22Rv1 (cell line): ENCODE results near the gene ENKUR.

ENCODE experiments used
- H3K27ac ChIP-seq: fragments of 450-650 bp; 2 replicates; pipeline ENCODE4 v1.5.1; 2017
- ZFX ChIP-seq: fragments of 450-650 bp; IDR thresholded peaks from 2 replicates; pipeline ENCODE4 v1.6.1; 2017; ENCODE audit warnings: antibody characterized with exemption, borderline replicate concordance
- TF ChIP-seq, protein P1 (sequence below): fragments of 450-650 bp; IDR thresholded peaks from 2 replicates; pipeline ENCODE4 v1.5.1; 2017; ENCODE audit warnings: mild to moderate bottlenecking

The ENKUR gene

DNA sequence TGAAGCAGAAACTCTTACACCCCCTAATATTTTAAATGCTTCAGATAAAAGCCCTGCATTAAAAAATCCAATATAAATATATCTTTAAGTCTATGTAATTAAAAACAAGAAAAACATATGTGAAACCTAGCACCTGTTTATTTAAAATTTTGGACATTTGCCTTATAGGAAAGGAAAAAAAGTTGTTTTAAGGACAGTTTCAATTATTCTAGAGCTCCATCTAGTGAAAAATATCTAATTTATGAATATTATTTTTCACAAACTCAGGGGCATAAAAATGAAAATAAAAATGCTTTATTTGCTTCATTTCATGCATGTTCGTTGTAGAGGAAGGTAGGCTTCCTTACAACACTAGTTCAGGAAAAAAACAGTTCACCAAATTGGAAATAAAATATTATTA, 26.1 kb downstream of the ENKUR start:
- H3K27ac ChIP-seq = no peak overlapping the region
- TF ChIP-seq, protein P1, sequence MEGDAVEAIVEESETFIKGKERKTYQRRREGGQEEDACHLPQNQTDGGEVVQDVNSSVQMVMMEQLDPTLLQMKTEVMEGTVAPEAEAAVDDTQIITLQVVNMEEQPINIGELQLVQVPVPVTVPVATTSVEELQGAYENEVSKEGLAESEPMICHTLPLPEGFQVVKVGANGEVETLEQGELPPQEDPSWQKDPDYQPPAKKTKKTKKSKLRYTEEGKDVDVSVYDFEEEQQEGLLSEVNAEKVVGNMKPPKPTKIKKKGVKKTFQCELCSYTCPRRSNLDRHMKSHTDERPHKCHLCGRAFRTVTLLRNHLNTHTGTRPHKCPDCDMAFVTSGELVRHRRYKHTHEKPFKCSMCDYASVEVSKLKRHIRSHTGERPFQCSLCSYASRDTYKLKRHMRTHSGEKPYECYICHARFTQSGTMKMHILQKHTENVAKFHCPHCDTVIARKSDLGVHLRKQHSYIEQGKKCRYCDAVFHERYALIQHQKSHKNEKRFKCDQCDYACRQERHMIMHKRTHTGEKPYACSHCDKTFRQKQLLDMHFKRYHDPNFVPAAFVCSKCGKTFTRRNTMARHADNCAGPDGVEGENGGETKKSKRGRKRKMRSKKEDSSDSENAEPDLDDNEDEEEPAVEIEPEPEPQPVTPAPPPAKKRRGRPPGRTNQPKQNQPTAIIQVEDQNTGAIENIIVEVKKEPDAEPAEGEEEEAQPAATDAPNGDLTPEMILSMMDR = no peak
- no peak for TF ChIP-seq ZFX

DNA sequence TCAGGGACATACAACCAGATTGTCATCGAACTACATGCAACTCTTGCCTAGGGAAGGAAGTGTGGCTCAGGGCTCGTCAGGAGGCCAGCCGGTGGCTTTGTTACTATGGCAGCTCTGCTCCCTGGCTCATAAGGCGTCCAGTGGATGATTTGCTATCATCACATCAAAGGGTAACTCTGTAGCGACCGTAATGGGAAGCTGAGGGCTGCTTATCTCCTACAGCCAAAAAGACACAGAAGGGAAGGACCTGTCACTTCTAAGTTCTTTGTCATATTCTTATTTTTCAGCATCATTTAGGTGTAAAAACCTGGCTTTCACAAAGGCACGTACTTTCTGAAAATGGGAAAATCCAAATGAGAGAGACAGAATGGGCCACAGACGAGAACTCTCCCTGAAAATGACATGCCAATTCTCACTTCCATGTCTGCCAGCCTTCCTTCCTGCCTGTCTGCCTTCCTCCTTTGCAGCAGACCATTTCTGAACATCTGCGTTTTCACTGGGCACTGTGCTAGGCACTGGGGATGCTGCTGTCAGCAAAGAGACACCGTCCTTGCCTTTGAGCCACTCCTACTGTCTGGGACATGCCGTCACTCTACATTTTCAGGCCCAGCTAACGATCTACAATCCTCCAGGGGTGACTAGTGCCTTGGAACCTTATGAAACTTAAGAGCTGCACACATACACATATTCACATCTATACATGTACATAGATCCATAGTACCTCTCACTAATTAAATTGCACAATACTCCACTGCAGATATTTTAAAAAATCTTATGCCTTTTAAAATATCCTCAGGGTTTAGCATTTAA, 26.9 kb downstream of the ENKUR start:
- H3K27ac ChIP-seq = no peak overlapping the region
- no peak for TF ChIP-seq ZFX
- TF ChIP-seq, protein P1 = no peak

DNA sequence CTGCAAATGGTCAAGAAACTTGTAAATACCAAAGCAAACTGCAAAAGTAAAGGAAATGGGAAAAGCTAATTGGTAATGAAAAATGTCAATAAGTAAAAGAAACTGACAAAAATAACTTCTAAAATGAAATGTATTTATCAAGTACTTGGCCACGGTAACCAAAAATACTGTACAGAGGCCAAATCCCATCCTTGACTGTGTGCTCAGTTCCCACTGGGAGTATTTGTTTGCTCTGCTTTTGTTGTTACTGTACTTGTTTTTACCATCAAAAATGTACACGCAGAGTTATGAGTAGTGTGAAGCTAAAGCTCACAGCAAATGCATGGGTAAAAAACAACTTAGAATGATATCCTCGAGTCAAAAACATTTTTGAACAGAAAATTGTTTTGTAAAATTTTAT, 31.1 kb downstream of the ENKUR start:
- no peak overlapping the region for H3K27ac ChIP-seq
- TF ChIP-seq, protein P1 = no peak
- no peak for TF ChIP-seq ZFX

DNA sequence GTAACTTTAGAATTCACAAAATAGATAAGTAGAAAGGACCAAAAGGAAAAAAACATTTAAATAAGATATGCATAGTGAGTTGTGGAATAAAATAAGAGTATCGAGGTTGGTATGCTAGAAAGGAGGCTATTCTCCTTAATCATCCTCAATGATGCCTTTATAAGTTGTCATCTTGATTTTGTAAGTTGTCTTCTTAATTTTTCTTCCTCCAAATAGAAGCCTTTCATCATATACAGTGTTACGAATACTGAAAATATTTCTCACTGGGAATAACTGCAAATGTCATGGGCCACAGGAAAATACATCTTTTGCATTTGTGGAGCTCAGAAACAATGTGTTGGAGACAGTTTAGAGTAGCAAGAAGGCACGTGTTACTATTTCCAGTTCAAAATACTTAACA, 32.0 kb downstream of the ENKUR start:
- TF ChIP-seq, protein P1 = no peak
- no peak for TF ChIP-seq ZFX
- H3K27ac ChIP-seq = no peak overlapping the region

DNA sequence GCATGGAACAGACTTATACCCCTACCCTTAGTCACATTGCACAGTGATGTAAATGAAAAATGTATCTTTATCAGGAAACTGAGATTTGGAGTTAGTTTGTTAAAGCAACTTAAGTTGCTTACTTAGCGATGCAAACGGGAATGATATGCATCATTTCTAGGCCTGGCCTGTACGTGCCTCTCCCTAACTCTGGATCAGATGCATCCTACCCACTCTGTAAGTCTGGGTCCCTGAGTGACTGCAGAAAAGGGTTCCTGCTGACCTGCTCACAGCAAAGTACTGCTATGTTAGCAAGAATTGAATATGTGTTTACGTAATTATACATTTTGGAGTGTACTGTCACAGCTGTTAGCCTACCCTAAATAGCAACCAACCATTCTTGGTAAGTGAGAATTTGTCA, 32.8 kb downstream of the ENKUR start:
- no peak overlapping the region for H3K27ac ChIP-seq
- no peak for TF ChIP-seq ZFX
- TF ChIP-seq, protein P1 = no peak

DNA sequence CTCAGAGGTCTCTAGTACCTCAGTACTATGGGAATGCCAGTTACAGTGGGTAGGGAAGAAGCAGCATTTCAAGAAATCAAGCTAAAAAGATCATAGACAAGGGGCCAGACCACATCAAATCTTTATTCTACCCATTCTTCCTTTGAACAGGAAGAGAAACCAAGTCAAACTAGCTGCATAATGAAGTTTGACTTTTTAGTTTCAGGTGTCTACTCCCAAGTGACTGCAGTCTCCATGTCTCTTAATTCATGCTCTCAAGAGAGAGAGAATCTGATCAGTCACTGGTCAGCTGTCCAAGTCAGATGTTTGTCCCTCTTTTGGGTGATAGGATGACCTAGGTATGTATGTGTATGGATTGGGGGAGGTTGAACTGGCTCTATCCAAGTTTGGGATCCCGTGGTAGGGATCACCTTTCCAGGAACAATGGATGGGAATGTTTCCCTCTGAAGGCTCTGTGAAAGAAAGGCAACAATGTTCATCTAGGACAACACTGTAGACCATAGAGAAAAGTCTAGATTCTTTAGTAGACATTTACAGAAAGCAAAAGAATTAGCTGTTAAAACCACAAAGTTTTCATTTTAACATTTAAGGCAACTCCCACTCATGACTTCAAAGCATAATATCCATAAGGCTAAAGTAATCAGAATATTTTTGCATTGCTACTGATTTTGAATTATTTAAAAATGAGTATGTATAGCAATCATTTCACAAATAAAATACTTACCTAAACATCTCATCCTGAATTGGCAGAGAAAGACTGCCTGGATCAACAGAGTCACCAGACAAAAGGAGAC, 33.4 kb downstream of the ENKUR start:
- no peak for TF ChIP-seq ZFX
- TF ChIP-seq, protein P1 = no peak
- H3K27ac ChIP-seq = no peak overlapping the region
